Colonic mucosa (tissue), 4 donors: ENCODE data around the gene NOL4L. TPM values are rescaled to one million over a fixed set of nuclear protein-coding genes. Genes with fewer than 3 reads are reported as not detected.
"Not testable (repeated sequence)": the region's sequence is repeated elsewhere in the genome, so short reads cannot be mapped to it uniquely, and the experiment has no call there.

Experiments used
- DNase-seq: peaks from one replicate; pipeline ENCODE4 v3.0.0-alpha.2; 2020
- H3K27ac ChIP-seq: fragments of 200-600 bp; one replicate; pipeline ENCODE4 v1.8.0; 2021
- H3K27me3 ChIP-seq: fragments of 200-600 bp; one replicate; pipeline ENCODE4 v1.8.0; 2021
- H3K36me3 ChIP-seq: fragments of 200-600 bp; one replicate; pipeline ENCODE4 v1.8.0; 2021
- H3K4me1 ChIP-seq: fragments of 200-600 bp; one replicate; pipeline ENCODE4 v1.8.0; 2021; ENCODE audit warnings: mild to moderate bottlenecking
- H3K4me3 ChIP-seq: fragments of 200-600 bp; one replicate; pipeline ENCODE4 v1.8.0; 2021
- H3K9ac ChIP-seq, 2 donors: one replicate each; pipeline ENCODE4 v1.7.0; 2013; ENCODE audit warnings: control low read depth in 2 of 2, low read depth in 2 of 2, low read length in 2 of 2
- H3K9me3 ChIP-seq: fragments of 200-600 bp; one replicate; pipeline ENCODE4 v1.8.0; 2021
- CTCF ChIP-seq: fragments of 200-600 bp; IDR thresholded peaks from one replicate; pipeline ENCODE4 v1.8.0; 2022; ENCODE audit warnings: antibody characterized with exemption, mild to moderate bottlenecking
- intact Hi-C: fragments of 100-400 bp; cut with DNase I; formaldehyde crosslinking; loops from one replicate; pipeline ENCODE4 v1.14.1; 2022
- total RNA-seq, 2 donors: library from RNA; stranded (reverse); fragmentation: NEBNext Ultra II Directional in 1 of 2; extraction: Animal tissue kit (Norgen Biotek cat#: 25700) in 1 of 2; gene quantifications; one replicate each; pipeline ENCODE4 v1.2.1, GENCODE V29; 2021
- donor health status: healthy.
- donor health status: DM: no; HTN: no; CAD: no.
- donor health status: DM: no; HTN: no; CAD: no.

NOL4L gene
- total RNA-seq, 2 donors from 2014 or later, result 54.2 to 58.0 TPM

GRCh38 chr20:32468860-32469259, 116.3 kb downstream of the NOL4L start:
- Histone ChIP-seq H3K36me3 (peaks cover 5% of the 10 kb centered on the region), H3K9me3 (no peaks in the 10 kb centered on the region), H3K4me3 (no peak overlapping the region), H3K9ac (no peak overlapping the region), H3K4me1 (peaks cover 77% of the 10 kb centered on the region), H3K27me3 (no peaks in the 10 kb centered on the region), H3K27ac (peak overlapping the region; percentile 82)
- intact Hi-C loops, result no loop called here
- TF ChIP-seq CTCF, result no peak
- DNase-seq, result no peak

- Histone ChIP-seq H3K36me3 (peaks cover 5% of the 10 kb centered on the region), H3K27ac (peak overlapping the region; percentile 82), H3K4me3 (no peak overlapping the region), H3K4me1 (peaks cover 77% of the 10 kb centered on the region), H3K9me3 (no peaks in the 10 kb centered on the region), H3K9ac (peak overlapping the region; percentile 54 to 76), H3K27me3 (no peaks in the 10 kb centered on the region)
- no peak for TF ChIP-seq CTCF
- DNase-seq, result peak; percentile 65
- intact Hi-C loops, result no loop called here
Measured at GRCh38 chr20:32468313-32468640, 116.9 kb downstream of the NOL4L start.

DNA sequence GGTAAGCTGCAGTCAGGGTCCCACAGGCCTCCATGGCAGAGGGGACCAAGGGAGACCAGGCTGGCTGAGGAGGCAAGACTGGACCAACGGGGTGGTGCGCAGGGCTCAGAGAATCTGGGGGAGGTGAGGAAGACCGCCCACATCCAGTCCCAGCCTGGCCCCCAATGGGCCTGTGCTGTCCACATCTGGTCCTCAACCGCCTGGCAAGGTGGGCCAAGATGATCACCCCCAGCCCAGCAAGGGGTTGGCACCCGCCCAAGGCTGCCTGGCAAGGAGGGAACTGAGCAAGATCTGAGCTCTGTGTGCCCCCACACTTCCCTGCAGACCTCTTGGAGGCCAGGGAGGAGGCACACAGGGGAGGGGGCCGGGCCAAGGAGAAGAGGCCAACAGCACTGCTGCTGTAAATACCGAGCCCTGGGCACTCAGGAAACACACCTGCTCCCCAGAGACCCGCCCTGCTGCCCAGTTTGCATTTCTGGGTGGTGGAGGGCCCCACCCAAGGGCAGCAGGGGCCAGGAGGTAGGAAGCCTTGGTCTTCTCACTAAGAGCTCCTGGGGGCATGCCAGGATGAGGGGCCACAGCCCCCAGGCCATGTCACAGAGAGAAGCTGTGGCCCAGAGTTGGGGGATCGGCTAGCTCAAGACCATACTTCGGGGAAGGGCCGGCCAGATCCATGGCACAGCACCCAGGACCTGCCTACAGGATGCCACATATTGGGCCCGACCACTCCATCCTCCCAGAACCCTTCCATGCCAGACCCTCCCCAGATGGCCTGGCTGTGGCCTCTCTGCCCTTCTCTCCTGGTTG, 117.4 kb downstream of the NOL4L start:
- Histone ChIP-seq H3K4me1 (peaks cover 75% of the 10 kb centered on the region), H3K9ac (peak overlapping the region; percentile 63 to 76), H3K4me3 (no peak overlapping the region), H3K36me3 (peaks cover 5% of the 10 kb centered on the region), H3K27me3 (no peaks in the 10 kb centered on the region), H3K27ac (peak overlapping the region; percentile 82), H3K9me3 (no peaks in the 10 kb centered on the region)
- DNase-seq, result peak; percentile 89
- no peak for TF ChIP-seq CTCF
- intact Hi-C loops, result no loop called here

- Histone ChIP-seq H3K4me1 (peaks cover 67% of the 10 kb centered on the region), H3K9me3 (no peaks in the 10 kb centered on the region), H3K9ac (peak overlapping the region; percentile 63 to 76), H3K4me3 (no peak overlapping the region), H3K27me3 (no peaks in the 10 kb centered on the region), H3K36me3 (no peaks in the 10 kb centered on the region), H3K27ac (peak overlapping the region; percentile 82)
- intact Hi-C loops, result no loop called here
- no peak for DNase-seq
- no peak for TF ChIP-seq CTCF
Measured at GRCh38 chr20:32466739-32467505, 118.2 kb downstream of the NOL4L start.

DNA sequence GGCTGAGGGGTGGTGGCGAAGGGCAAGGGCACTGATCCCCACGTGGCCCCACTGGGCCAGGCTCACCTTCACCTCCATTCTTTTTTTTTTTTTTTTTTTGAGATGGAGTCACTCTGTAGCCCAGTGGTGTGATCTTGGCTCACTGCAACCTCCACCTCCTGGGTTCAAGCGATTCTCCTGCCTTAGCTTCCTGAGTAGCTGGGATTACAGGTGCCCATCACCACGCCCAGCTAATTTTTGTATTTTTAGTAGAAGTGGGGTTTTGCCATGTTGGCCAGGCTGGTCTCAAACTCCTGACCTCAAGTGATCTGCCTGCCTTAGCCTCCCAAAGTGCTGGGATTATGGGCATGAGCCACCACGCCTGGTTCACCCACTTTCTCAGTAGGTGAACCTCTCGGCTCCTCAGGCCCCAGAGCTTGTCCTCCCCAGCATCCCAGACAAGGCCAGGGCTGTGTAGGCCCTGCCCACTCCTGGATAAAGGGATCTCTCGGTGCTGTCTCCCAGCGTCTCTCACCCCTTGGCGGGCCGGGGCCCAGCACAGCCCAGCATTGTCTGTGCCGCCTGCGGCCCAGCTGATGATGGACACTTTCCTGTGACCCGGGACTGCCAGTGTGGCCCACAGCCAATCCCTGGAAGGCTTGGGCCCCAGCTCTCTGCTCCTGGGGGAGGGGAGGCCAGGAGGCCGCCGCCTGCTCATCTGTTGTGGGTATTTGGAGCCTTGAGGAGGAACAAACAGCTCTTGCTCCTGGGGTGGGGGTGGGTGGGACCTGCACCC, 119.0 kb downstream of the NOL4L start:
- DNase-seq, H3K4me3 ChIP-seq, H3K36me3 ChIP-seq, intact Hi-C loops, H3K9me3 ChIP-seq, H3K27me3 ChIP-seq: not testable (repeated sequence)
- Histone ChIP-seq H3K9ac (peak overlapping the region; percentile 15 to 76), H3K4me1 (peaks cover 66% of the 10 kb centered on the region), H3K27ac (peak overlapping the region; percentile 82)
